ENCODE measurements around the gene CABP4.

The CABP4 gene

DNA sequence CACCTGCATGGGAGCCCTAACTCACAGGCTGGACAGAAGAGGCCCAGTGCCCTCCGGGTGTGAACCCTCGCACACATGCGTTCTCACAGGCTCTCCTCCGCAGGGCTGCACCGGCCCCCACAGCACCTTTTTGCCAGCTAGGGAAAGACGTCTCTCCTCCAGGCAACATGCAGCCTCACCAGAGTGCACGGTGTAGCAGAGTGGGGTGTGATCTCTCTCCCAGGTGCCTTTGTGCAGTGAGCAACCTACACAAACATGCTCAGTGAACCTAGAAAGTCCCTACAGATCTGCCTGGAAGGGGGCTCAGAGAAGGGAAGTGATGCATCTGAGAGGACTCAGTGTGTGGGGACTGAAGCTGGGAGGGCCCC, 43.4 kb upstream of the CABP4 start:
- Histone ChIP-seq H3K27ac (ENCODE audit: low read depth, low read length) (no peak overlapping the region), H3K4me3 (ENCODE audit: low read depth, low read length) (no peak overlapping the region), H3K36me3 (ENCODE audit: control insufficient read depth, insufficient read depth, low read length) (no peaks in the 10 kb centered on the region), H3K4me1 (ENCODE audit: control insufficient read depth, insufficient read depth, low read length) (peaks cover 26% of the 10 kb centered on the region), H3K27me3 (ENCODE audit: control insufficient read depth, insufficient read depth, low read length) (peaks cover 34% of the 10 kb centered on the region), H3K9ac (ENCODE audit: low read length) (no peak overlapping the region), H3K9me3 (ENCODE audit: control insufficient read depth, insufficient read depth, low read depth, low read length) (no peaks in the 10 kb centered on the region)

DNA sequence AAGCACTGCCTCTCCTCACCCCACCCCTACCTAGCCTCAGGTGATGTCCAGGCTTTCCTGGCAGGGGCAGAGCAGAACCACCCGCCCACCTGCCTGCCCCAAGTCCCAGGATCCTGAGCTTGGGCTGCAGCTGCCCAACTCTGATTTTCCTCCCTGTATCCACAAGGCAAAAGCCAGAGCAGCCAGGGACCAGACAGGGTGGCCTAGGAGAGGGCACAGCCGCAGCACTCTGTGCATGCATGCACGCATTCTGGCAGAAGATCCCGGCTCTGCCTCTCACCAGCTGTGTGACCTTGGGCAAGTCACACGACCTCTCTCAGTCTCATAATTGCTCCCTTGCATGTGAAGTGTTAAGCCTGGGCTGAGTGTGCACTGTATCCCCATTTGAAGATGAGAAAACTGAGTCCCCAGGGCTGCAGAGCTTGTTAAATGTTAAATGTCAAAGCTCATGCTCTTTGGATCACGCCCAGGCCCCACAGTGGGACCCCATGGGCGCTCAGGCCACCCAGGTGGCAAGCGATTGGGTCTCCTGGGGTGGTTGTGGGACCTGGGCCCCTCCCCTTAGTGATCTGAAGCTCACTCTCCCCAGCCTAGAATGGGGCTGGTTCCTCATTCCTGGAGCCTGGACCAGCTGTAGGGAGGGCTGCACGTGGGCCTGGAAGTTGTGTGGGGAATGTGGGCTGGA, 42.5 kb upstream of the CABP4 start:
- Histone ChIP-seq H3K9me3 (ENCODE audit: control insufficient read depth, insufficient read depth, low read depth, low read length) (no peaks in the 10 kb centered on the region), H3K4me1 (ENCODE audit: control insufficient read depth, insufficient read depth, low read length) (peaks cover 31% of the 10 kb centered on the region), H3K27me3 (ENCODE audit: control insufficient read depth, insufficient read depth, low read length) (peaks cover 34% of the 10 kb centered on the region), H3K9ac (ENCODE audit: low read length) (no peak overlapping the region), H3K36me3 (ENCODE audit: control insufficient read depth, insufficient read depth, low read length) (no peaks in the 10 kb centered on the region), H3K27ac (ENCODE audit: low read depth, low read length) (no peak overlapping the region), H3K4me3 (ENCODE audit: low read depth, low read length) (no peak overlapping the region)

DNA sequence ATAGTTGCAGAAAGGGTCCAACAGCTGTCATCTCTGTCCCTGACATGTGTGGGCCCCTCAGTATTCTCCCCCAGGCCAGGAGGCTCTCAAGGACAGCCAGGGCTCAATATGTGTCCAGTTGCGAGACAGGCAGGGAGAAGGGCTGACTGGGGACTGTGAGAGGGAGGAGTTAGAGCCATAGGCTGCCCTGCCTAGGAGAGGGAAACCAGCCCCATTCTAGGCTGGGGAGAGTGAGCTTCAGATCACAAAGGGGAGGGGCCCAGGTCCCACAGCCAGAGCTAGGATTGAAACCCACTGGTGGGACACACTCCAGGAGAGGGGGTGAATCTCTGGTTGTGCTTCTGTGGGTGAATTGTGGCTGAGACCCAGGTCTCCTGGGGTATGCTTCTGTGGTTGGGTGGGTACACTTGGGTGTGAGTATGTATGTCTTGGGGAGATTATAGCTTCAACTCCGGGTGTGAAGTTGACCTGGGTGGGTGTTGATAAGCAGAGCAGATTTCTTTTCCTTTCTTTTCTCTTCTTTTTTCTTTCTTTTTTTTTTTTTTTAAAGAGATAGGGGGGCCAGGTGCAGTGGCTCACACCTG, 41.8 kb upstream of the CABP4 start:
- Histone ChIP-seq H3K9ac (ENCODE audit: low read length) (no peak overlapping the region), H3K4me1 (ENCODE audit: control insufficient read depth, insufficient read depth, low read length) (peaks cover 31% of the 10 kb centered on the region), H3K4me3 (ENCODE audit: low read depth, low read length) (no peak overlapping the region)

GRCh38 chr11:67415501-67416304, 39.5 kb upstream of the CABP4 start, which contains the start of gene CARNS1:
Gene CARNS1 (plus strand): TSS chr11:67415678. CDS start chr11:67416200, 522 bp downstream.
- Histone ChIP-seq H3K27me3 (ENCODE audit: control insufficient read depth, insufficient read depth, low read length) (peaks cover 49% of the 10 kb centered on the region), H3K4me3 (ENCODE audit: low read depth, low read length) (peak within 1 kb of the TSS; percentile 54), H3K9me3 (ENCODE audit: control insufficient read depth, insufficient read depth, low read depth, low read length) (no peaks in the 10 kb centered on the region), H3K27ac (ENCODE audit: low read depth, low read length) (no peak within 1 kb of the TSS), H3K4me1 (ENCODE audit: control insufficient read depth, insufficient read depth, low read length) (peaks cover 26% of the 10 kb centered on the region), H3K9ac (ENCODE audit: low read length) (no peak within 1 kb of the TSS), H3K36me3 (ENCODE audit: control insufficient read depth, insufficient read depth, low read length) (no peaks in the 10 kb centered on the region)

More for the DNA sequence above, 41.8 kb upstream of the CABP4 start:
- H3K27ac ChIP-seq (ENCODE audit: low read depth, low read length), result no peak overlapping the region
- no peaks in the 10 kb centered on the region for H3K36me3 ChIP-seq (ENCODE audit: control insufficient read depth, insufficient read depth, low read length)
- no peaks in the 10 kb centered on the region for H3K9me3 ChIP-seq (ENCODE audit: control insufficient read depth, insufficient read depth, low read depth, low read length)
- H3K27me3 ChIP-seq (ENCODE audit: control insufficient read depth, insufficient read depth, low read length), result peaks cover 34% of the 10 kb centered on the region

DNA sequence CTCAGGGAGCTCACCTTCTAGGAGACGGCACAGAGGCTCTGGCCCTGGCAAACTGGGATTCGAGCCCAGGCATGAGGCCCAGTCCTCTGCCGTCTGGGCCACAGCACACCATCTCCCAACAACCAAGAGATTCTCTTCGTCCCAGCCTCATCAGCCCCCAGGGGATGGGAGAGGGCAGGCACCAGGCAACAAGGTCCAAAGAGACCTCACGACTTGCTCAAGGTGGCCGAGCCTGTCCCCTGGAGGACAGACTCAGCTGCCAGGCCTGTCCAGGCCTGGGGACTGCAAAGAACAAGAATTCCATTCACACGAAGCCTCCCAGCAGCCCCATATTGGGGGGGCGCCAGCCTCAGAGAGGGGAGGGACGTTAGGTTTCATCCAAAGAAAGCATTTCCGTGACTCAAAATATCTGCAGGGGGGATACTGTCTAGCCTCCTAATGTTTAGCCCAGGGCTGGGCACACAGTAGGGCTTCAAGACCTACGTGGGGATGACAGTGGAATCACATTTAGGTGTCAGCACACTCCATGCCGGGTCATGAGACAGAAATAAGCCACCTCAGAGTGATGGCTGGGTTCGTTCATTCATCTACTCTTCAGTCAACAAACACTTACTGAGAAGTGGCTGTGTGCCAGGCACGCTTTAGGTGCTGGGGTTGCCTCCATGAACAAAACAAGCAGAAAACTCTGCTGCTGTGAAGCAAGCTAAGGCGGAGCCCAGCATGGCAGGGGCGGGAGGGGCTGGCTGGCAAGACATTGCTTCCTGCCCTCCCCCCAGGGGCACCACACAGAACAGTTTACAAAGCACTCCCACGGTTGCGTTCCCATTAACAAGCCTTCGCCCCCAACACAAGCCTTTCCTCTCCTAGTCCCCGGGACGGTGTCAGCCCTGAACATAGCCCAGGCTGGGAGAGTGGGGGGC, 38.5 kb upstream of the CABP4 start:
- H3K27me3 ChIP-seq (ENCODE audit: control insufficient read depth, insufficient read depth, low read length), result peaks cover 46% of the 10 kb centered on the region
- no peak overlapping the region for H3K27ac ChIP-seq (ENCODE audit: low read depth, low read length)
- no peaks in the 10 kb centered on the region for H3K9me3 ChIP-seq (ENCODE audit: control insufficient read depth, insufficient read depth, low read depth, low read length)
- H3K4me1 ChIP-seq (ENCODE audit: control insufficient read depth, insufficient read depth, low read length), result peaks cover 24% of the 10 kb centered on the region
- H3K36me3 ChIP-seq (ENCODE audit: control insufficient read depth, insufficient read depth, low read length), result no peaks in the 10 kb centered on the region
- no peak overlapping the region for H3K4me3 ChIP-seq (ENCODE audit: low read depth, low read length)
- no peak overlapping the region for H3K9ac ChIP-seq (ENCODE audit: low read length)

DNA sequence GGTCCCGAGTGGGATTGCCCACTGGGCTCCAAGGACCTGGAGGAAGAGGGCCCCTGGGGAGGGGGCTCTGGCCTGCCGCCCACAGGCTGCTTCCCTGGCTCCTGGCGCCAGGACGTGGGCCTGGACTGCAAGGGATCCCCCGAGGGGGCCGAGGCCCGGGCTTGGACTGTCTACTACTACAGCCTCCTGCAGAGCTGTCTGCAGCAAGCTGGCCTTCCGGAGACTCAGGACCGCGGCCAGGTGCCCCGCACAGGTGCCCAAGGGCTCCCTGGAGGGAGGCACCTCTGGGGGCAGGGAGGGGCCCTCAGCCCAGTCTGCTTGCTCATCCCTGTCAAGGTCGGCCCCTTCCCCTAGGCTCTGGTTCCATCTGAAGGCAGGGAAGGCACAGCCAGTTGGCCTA, 37.7 kb upstream of the CABP4 start:
- Histone ChIP-seq H3K27me3 (ENCODE audit: control insufficient read depth, insufficient read depth, low read length) (peaks cover 41% of the 10 kb centered on the region), H3K27ac (ENCODE audit: low read depth, low read length) (no peak overlapping the region), H3K36me3 (ENCODE audit: control insufficient read depth, insufficient read depth, low read length) (no peaks in the 10 kb centered on the region), H3K9me3 (ENCODE audit: control insufficient read depth, insufficient read depth, low read depth, low read length) (no peaks in the 10 kb centered on the region), H3K4me3 (ENCODE audit: low read depth, low read length) (no peak overlapping the region), H3K4me1 (ENCODE audit: control insufficient read depth, insufficient read depth, low read length) (peaks cover 24% of the 10 kb centered on the region), H3K9ac (ENCODE audit: low read length) (no peak overlapping the region)

DNA sequence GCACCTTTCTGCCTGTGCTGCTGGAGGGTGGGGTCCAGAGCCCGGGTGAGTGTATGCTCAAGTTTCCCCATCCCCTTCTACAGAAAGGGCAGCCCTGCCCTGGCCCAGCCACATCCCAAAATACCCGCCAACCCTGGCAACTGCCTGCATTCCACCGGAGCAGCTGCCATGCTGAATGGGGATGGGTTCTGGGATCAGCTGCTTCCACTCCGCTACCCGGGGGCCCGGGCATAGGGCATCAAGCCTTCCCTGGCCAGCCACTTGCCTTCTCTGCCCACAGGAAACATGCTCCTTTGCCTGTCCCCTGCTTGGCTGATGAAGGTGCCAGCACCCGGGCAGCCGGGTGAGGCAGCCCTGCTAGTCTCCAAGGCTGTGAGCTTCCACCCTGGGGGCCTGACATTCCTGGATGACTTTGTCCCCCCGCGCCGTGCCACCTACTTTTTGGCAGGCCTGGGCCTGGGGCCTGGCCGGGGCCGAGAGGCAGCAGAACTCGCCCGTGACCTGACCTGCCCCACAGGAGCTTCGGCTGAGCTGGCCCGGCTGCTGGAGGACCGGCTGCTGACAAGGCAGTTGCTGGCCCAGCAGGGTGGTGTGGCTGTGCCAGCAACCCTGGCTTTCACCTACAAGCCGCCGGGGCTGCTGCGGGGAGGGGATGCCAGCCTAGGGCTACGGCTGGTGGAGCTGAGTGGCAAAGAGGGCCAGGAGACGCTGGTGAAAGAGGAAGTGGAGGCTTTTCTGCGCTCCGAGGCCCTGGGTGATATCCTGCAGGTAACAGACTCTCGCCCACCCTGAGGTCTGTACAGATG, 36.5 kb upstream of the CABP4 start:
- Histone ChIP-seq H3K27ac (ENCODE audit: low read depth, low read length) (no peak overlapping the region), H3K27me3 (ENCODE audit: control insufficient read depth, insufficient read depth, low read length) (peaks cover 30% of the 10 kb centered on the region), H3K4me1 (ENCODE audit: control insufficient read depth, insufficient read depth, low read length) (peaks cover 24% of the 10 kb centered on the region), H3K9ac (ENCODE audit: low read length) (no peak overlapping the region), H3K9me3 (ENCODE audit: control insufficient read depth, insufficient read depth, low read depth, low read length) (no peaks in the 10 kb centered on the region), H3K4me3 (ENCODE audit: low read depth, low read length) (no peak overlapping the region), H3K36me3 (ENCODE audit: control insufficient read depth, insufficient read depth, low read length) (no peaks in the 10 kb centered on the region)

DNA sequence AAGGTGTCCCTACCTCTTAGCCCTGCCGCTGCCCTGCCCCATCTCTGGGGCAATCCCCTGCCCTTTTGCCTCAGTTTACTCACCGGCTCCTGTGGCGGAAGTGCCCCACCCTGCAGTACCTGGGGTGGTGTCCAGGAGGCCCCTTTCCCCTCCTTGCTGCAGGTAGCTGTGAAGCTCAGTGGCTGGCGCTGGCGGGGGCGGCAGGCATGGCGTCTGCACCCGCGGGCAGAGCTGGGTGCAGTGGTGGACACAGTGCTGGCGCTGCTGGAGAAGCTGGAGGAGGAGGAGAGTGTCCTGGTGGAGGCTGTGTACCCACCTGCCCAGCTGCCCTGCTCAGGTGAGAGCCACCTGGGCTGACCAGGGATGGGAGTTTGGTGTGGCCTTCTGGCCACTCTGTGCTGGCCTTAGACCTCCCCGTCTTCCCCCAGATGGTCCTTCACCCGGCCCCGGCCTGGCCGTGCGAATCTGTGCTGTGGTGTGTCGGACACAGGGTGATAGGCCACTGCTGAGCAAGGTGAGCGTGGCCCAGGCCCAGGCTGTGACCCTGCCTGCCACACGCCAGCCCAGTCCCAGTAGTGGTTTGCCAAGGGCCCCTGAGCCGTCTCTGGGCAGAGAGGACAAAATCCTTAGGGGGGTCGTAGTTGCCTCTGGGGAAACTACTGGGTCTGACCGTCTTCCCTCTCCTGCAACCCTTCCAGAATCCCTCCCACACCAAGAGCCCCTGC, 35.7 kb upstream of the CABP4 start:
- H3K9me3 ChIP-seq (ENCODE audit: control insufficient read depth, insufficient read depth, low read depth, low read length), result no peaks in the 10 kb centered on the region
- peaks cover 24% of the 10 kb centered on the region for H3K4me1 ChIP-seq (ENCODE audit: control insufficient read depth, insufficient read depth, low read length)
- H3K36me3 ChIP-seq (ENCODE audit: control insufficient read depth, insufficient read depth, low read length), result no peaks in the 10 kb centered on the region
- peaks cover 27% of the 10 kb centered on the region for H3K27me3 ChIP-seq (ENCODE audit: control insufficient read depth, insufficient read depth, low read length)
- H3K9ac ChIP-seq (ENCODE audit: low read length), result no peak overlapping the region
- H3K27ac ChIP-seq (ENCODE audit: low read depth, low read length), result no peak overlapping the region
- H3K4me3 ChIP-seq (ENCODE audit: low read depth, low read length), result no peak overlapping the region

GRCh38 chr11:67420147-67420645, 35.0 kb upstream of the CABP4 start:
- Histone ChIP-seq H3K9ac (ENCODE audit: low read length) (peak overlapping the region; percentile 66), H3K36me3 (ENCODE audit: control insufficient read depth, insufficient read depth, low read length) (no peaks in the 10 kb centered on the region), H3K27me3 (ENCODE audit: control insufficient read depth, insufficient read depth, low read length) (peaks cover 20% of the 10 kb centered on the region), H3K27ac (ENCODE audit: low read depth, low read length) (no peak overlapping the region), H3K9me3 (ENCODE audit: control insufficient read depth, insufficient read depth, low read depth, low read length) (no peaks in the 10 kb centered on the region), H3K4me1 (ENCODE audit: control insufficient read depth, insufficient read depth, low read length) (peaks cover 20% of the 10 kb centered on the region), H3K4me3 (ENCODE audit: low read depth, low read length) (peak overlapping the region; percentile 73)
